Activated T-cell treated with anti-CD3 and anti-CD28 coated beads, Interleukin-2, amount 50 U/mL, for 24 hours (primary cell): ENCODE data around the gene GGA1.

Source experiments
- DNase-seq: peaks from one replicate; pipeline ENCODE4 v3.0.0-alpha.2; 2020
- H3K27ac Mint-ChIP-seq: 2 replicates; pipeline ENCODE4 v1.8.0; 2020; ENCODE audit warnings: mild to moderate bottlenecking, mixed read lengths
- H3K27me3 Mint-ChIP-seq: 2 replicates; pipeline ENCODE4 v1.8.0; 2020; ENCODE audit warnings: mixed read lengths
- H3K36me3 Mint-ChIP-seq: 2 replicates; pipeline ENCODE4 v1.8.0; 2020; ENCODE audit warnings: low read depth, mixed read lengths
- H3K4me1 Mint-ChIP-seq: 2 replicates; pipeline ENCODE4 v1.8.0; 2020; ENCODE audit warnings: low read depth, mixed read lengths
- H3K4me3 Mint-ChIP-seq: 2 replicates; pipeline ENCODE4 v1.8.0; 2020; ENCODE audit warnings: mild to moderate bottlenecking, moderate library complexity, mixed read lengths
- H3K9me3 Mint-ChIP-seq: 2 replicates; pipeline ENCODE4 v1.8.0; 2020; ENCODE audit warnings: mixed read lengths

The GGA1 gene

GRCh38 chr22:37611207-37611606 lies 2.6 kb downstream of the GGA1 start:
- peak overlapping the region; percentile 82 for H3K27ac Mint-ChIP-seq
- H3K4me3 Mint-ChIP-seq = peak overlapping the region; percentile 99

GRCh38 chr22:37616201-37617083 lies 7.8 kb downstream of the GGA1 start:
- Mint-ChIP-seq H3K27ac (peak overlapping the region; percentile 29), H3K9me3 (no peaks in the 10 kb centered on the region), H3K4me3 (no peak overlapping the region)

More at GRCh38 chr22:37611207-37611606, 2.6 kb downstream of the GGA1 start:
- DNase-seq = no peak
- no peaks in the 10 kb centered on the region for H3K9me3 Mint-ChIP-seq
- peaks cover 41% of the 10 kb centered on the region for H3K36me3 Mint-ChIP-seq
- peaks cover 34% of the 10 kb centered on the region for H3K4me1 Mint-ChIP-seq
- H3K27me3 Mint-ChIP-seq = no peaks in the 10 kb centered on the region

GRCh38 chr22:37617431-37617830 lies 8.8 kb downstream of the GGA1 start:
- no peak for DNase-seq
- H3K27ac Mint-ChIP-seq = no peak overlapping the region
- peaks cover 79% of the 10 kb centered on the region for H3K36me3 Mint-ChIP-seq
- no peaks in the 10 kb centered on the region for H3K27me3 Mint-ChIP-seq
- H3K4me1 Mint-ChIP-seq = no peaks in the 10 kb centered on the region
- no peaks in the 10 kb centered on the region for H3K9me3 Mint-ChIP-seq
- no peak overlapping the region for H3K4me3 Mint-ChIP-seq

More at GRCh38 chr22:37616201-37617083, 7.8 kb downstream of the GGA1 start:
- peaks cover 75% of the 10 kb centered on the region for H3K36me3 Mint-ChIP-seq
- no peak for DNase-seq
- H3K27me3 Mint-ChIP-seq = no peaks in the 10 kb centered on the region
- H3K4me1 Mint-ChIP-seq = peaks cover 2% of the 10 kb centered on the region

GRCh38 chr22:37618072-37618656 lies 9.5 kb downstream of the GGA1 start:
- DNase-seq = no peak
- H3K9me3 Mint-ChIP-seq = no peaks in the 10 kb centered on the region
- H3K27ac Mint-ChIP-seq = no peak overlapping the region
- peaks cover 2% of the 10 kb centered on the region for H3K4me1 Mint-ChIP-seq
- peaks cover 82% of the 10 kb centered on the region for H3K36me3 Mint-ChIP-seq
- no peak overlapping the region for H3K4me3 Mint-ChIP-seq
- no peaks in the 10 kb centered on the region for H3K27me3 Mint-ChIP-seq

- H3K36me3 Mint-ChIP-seq = peaks cover 81% of the 10 kb centered on the region
- no peak overlapping the region for H3K4me3 Mint-ChIP-seq
- H3K4me1 Mint-ChIP-seq = peaks cover 3% of the 10 kb centered on the region
- H3K27ac Mint-ChIP-seq = no peak overlapping the region
- H3K9me3 Mint-ChIP-seq = no peaks in the 10 kb centered on the region
- H3K27me3 Mint-ChIP-seq = no peaks in the 10 kb centered on the region
- DNase-seq = no peak
Measured at GRCh38 chr22:37618674-37619073, 10.0 kb downstream of the GGA1 start.

- Mint-ChIP-seq H3K4me1 (peaks cover 14% of the 10 kb centered on the region), H3K27ac (peak overlapping the region; percentile 55), H3K9me3 (no peaks in the 10 kb centered on the region), H3K36me3 (peaks cover 82% of the 10 kb centered on the region), H3K27me3 (no peaks in the 10 kb centered on the region), H3K4me3 (no peak overlapping the region)
- DNase-seq = no peak
Measured at GRCh38 chr22:37619991-37620390, 11.4 kb downstream of the GGA1 start.

GRCh38 chr22:37621352-37621860 lies 12.8 kb downstream of the GGA1 start:
- Mint-ChIP-seq H3K27me3 (no peaks in the 10 kb centered on the region), H3K27ac (no peak overlapping the region), H3K9me3 (no peaks in the 10 kb centered on the region), H3K4me3 (no peak overlapping the region), H3K36me3 (peaks cover 90% of the 10 kb centered on the region), H3K4me1 (peaks cover 28% of the 10 kb centered on the region)
- no peak for DNase-seq

- H3K27ac Mint-ChIP-seq = peak overlapping the region; percentile 94
- peak; percentile 86 for DNase-seq
- no peaks in the 10 kb centered on the region for H3K27me3 Mint-ChIP-seq
- H3K36me3 Mint-ChIP-seq = peaks cover 83% of the 10 kb centered on the region
- no peak overlapping the region for H3K4me3 Mint-ChIP-seq
- H3K4me1 Mint-ChIP-seq = peaks cover 47% of the 10 kb centered on the region
- no peaks in the 10 kb centered on the region for H3K9me3 Mint-ChIP-seq
Measured at GRCh38 chr22:37623075-37624016, 14.7 kb downstream of the GGA1 start.

- peaks cover 52% of the 10 kb centered on the region for H3K4me1 Mint-ChIP-seq
- peak overlapping the region; percentile 94 for H3K27ac Mint-ChIP-seq
- no peak for DNase-seq
- no peak overlapping the region for H3K4me3 Mint-ChIP-seq
- peaks cover 82% of the 10 kb centered on the region for H3K36me3 Mint-ChIP-seq
- H3K9me3 Mint-ChIP-seq = no peaks in the 10 kb centered on the region
- no peaks in the 10 kb centered on the region for H3K27me3 Mint-ChIP-seq
Measured at GRCh38 chr22:37624017-37624365, 15.4 kb downstream of the GGA1 start.

- no peak for DNase-seq
- Mint-ChIP-seq H3K4me3 (no peak overlapping the region), H3K27me3 (no peaks in the 10 kb centered on the region), H3K4me1 (peaks cover 55% of the 10 kb centered on the region), H3K9me3 (no peaks in the 10 kb centered on the region), H3K27ac (peak overlapping the region; percentile 87), H3K36me3 (peaks cover 81% of the 10 kb centered on the region)
Measured at GRCh38 chr22:37624876-37625275, 16.2 kb downstream of the GGA1 start.

- Mint-ChIP-seq H3K4me3 (no peak overlapping the region), H3K27me3 (no peaks in the 10 kb centered on the region), H3K9me3 (no peaks in the 10 kb centered on the region), H3K36me3 (peaks cover 80% of the 10 kb centered on the region), H3K27ac (peak overlapping the region; percentile 92), H3K4me1 (peaks cover 55% of the 10 kb centered on the region)
- no peak for DNase-seq
Measured at GRCh38 chr22:37625737-37626136, 17.1 kb downstream of the GGA1 start.

- Mint-ChIP-seq H3K27ac (peak overlapping the region; percentile 92), H3K36me3 (peaks cover 77% of the 10 kb centered on the region), H3K9me3 (no peaks in the 10 kb centered on the region), H3K4me1 (peaks cover 55% of the 10 kb centered on the region), H3K27me3 (no peaks in the 10 kb centered on the region), H3K4me3 (no peak overlapping the region)
- no peak for DNase-seq
Measured at GRCh38 chr22:37626144-37626543, 17.5 kb downstream of the GGA1 start.

- H3K36me3 Mint-ChIP-seq = peaks cover 77% of the 10 kb centered on the region
- H3K9me3 Mint-ChIP-seq = no peaks in the 10 kb centered on the region
- no peak for DNase-seq
- H3K4me1 Mint-ChIP-seq = peaks cover 58% of the 10 kb centered on the region
- no peaks in the 10 kb centered on the region for H3K27me3 Mint-ChIP-seq
- peak overlapping the region; percentile 92 for H3K27ac Mint-ChIP-seq
- peak overlapping the region; percentile 29 for H3K4me3 Mint-ChIP-seq
Measured at GRCh38 chr22:37626556-37627075, 18.0 kb downstream of the GGA1 start.

- H3K36me3 Mint-ChIP-seq = peaks cover 80% of the 10 kb centered on the region
- no peaks in the 10 kb centered on the region for H3K9me3 Mint-ChIP-seq
- peak overlapping the region; percentile 29 for H3K4me3 Mint-ChIP-seq
- no peak for DNase-seq
- peaks cover 63% of the 10 kb centered on the region for H3K4me1 Mint-ChIP-seq
- H3K27ac Mint-ChIP-seq = peak overlapping the region; percentile 92
- H3K27me3 Mint-ChIP-seq = no peaks in the 10 kb centered on the region
Measured at GRCh38 chr22:37627121-37627520, 18.5 kb downstream of the GGA1 start.
